NCI-H510A treated with DMSO at 0.1 percent for 48 hours (cell line): Measurements from ENCODE around the gene TAP2.
"Not testable (repeated sequence)": the region's sequence is repeated elsewhere in the genome, so short reads cannot be mapped to it uniquely, and the experiment has no call there.

Source experiments
- DNase-seq: peaks from one replicate; lab custom pipeline; 2025; lab: John Stamatoyannopoulos, UW

TAP2 gene

GRCh38 chr6:32838114-32838958 lies at the start of gene TAP2:
TAP2 (minus strand) TSS chr6:32838739; CDS start chr6:32838233, 506 bp downstream.
- DNase-seq = peak; percentile 97

GRCh38 chr6:32887616-32888015 lies 49.1 kb upstream of the TAP2 start:
- no peak for DNase-seq

GRCh38 chr6:32886681-32887383 lies 48.3 kb upstream of the TAP2 start:
- no peak for DNase-seq

- peak; percentile 79 for DNase-seq
These were observed 47.3 kb upstream of the TAP2 start for GRCh38 chr6:32885698-32886286.

- DNase-seq = no peak
These were observed 45.2 kb upstream of the TAP2 start for GRCh38 chr6:32883789-32884188.

GRCh38 chr6:32882879-32883250 lies 44.3 kb upstream of the TAP2 start:
- DNase-seq = no peak

- DNase-seq = not testable (repeated sequence)
These were observed 42.4 kb upstream of the TAP2 start for GRCh38 chr6:32880962-32881361.

GRCh38 chr6:32879691-32880090 lies 41.2 kb upstream of the TAP2 start:
- DNase-seq = no peak

- no peak for DNase-seq
These were observed 38.1 kb upstream of the TAP2 start for GRCh38 chr6:32876603-32877002.

- not testable (repeated sequence) for DNase-seq
These were observed 35.4 kb upstream of the TAP2 start for GRCh38 chr6:32873947-32874346.

GRCh38 chr6:32868257-32868788 lies 29.8 kb upstream of the TAP2 start:
- DNase-seq = peak; percentile 75

GRCh38 chr6:32867554-32868256 lies 29.2 kb upstream of the TAP2 start:
- DNase-seq = no peak

- DNase-seq = no peak
These were observed 28.5 kb upstream of the TAP2 start for GRCh38 chr6:32867022-32867477.

GRCh38 chr6:32865724-32866443 lies 27.3 kb upstream of the TAP2 start:
- no peak for DNase-seq

- DNase-seq = no peak
These were observed 24.2 kb upstream of the TAP2 start for GRCh38 chr6:32862725-32863124.

- DNase-seq = no peak
These were observed 22.1 kb upstream of the TAP2 start for GRCh38 chr6:32860674-32861073.

- DNase-seq = no peak
These were observed 19.7 kb upstream of the TAP2 start for GRCh38 chr6:32858194-32858593.

- DNase-seq = no peak
These were observed 18.8 kb upstream of the TAP2 start for GRCh38 chr6:32857156-32857891.

- no peak for DNase-seq
These were observed 17.1 kb upstream of the TAP2 start for GRCh38 chr6:32855467-32856174.
